ENCODE measurements around the gene CYP27A1.

DNA sequence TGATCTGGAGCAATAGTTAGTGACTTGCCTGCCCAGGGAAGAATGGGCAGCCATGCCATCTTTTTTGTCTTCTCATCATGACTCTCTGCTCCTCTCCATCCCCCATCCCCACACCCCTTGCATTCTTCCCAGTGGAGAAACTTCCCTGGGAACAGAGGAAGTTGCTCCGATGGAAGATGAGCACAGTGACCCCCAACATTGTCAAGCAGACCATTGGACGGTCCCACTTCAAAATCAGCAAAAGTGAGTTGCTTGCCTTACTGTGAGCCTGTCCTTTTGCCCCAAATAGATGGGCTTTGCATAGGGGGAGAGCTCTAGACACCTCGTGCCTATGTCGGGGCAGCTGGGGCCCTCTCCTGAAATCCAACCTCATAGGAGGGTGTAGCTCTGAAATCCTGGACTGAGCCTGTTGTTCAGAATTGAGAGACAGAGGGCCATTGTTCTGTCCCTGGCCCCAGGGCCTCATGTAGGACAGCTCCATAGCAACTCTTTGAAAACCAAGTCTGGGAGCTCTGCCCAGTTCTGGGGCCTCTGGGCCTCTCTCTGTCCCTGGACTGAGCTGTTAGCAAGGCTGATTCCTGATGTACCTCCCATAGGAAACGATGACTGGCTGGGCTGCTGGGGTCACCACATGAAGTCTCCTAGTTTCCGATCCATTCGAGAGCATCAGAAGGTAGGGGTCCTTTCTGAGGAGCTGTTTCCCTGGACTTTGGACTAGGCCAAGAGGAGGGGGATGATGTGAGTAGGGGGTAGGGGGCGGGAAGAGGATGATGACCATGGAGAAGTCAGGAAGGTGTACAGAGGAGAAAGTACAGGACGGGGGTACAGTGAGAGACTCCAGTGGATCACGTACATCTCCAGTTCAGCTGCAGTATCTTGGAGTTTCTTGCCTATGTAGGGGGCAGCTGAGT is 36.1 kb upstream of the CYP27A1 start:
- no peak for TF ChIP-seq SREBF2 (IDR thresholded peaks at IDR 0.05)
- TF ChIP-seq CBX8 (IDR thresholded peaks at IDR 0.05), result no peak
- no peak for TF ChIP-seq RCOR1 (IDR thresholded peaks at IDR 0.05; ENCODE audit: low read depth, low read length)
- TF ChIP-seq, protein P1, sequence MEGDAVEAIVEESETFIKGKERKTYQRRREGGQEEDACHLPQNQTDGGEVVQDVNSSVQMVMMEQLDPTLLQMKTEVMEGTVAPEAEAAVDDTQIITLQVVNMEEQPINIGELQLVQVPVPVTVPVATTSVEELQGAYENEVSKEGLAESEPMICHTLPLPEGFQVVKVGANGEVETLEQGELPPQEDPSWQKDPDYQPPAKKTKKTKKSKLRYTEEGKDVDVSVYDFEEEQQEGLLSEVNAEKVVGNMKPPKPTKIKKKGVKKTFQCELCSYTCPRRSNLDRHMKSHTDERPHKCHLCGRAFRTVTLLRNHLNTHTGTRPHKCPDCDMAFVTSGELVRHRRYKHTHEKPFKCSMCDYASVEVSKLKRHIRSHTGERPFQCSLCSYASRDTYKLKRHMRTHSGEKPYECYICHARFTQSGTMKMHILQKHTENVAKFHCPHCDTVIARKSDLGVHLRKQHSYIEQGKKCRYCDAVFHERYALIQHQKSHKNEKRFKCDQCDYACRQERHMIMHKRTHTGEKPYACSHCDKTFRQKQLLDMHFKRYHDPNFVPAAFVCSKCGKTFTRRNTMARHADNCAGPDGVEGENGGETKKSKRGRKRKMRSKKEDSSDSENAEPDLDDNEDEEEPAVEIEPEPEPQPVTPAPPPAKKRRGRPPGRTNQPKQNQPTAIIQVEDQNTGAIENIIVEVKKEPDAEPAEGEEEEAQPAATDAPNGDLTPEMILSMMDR (IDR thresholded peaks at IDR 0.05), result no peak
- TF ChIP-seq ZFP36 (IDR thresholded peaks at IDR 0.05; ENCODE audit: borderline replicate concordance, partially characterized antibody), result no peak
- no peak for TF ChIP-seq RFX5 (IDR thresholded peaks at IDR 0.05)
- TF ChIP-seq POLR2A (IDR thresholded peaks at IDR 0.05; ENCODE audit: low read length), result no peak
- TF ChIP-seq, protein P2, sequence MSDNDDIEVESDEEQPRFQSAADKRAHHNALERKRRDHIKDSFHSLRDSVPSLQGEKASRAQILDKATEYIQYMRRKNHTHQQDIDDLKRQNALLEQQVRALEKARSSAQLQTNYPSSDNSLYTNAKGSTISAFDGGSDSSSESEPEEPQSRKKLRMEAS (IDR thresholded peaks at IDR 0.05), result no peak
- TF ChIP-seq RNF2 (IDR thresholded peaks at IDR 0.05; ENCODE audit: borderline replicate concordance, low read depth), result no peak
- TF ChIP-seq, protein P3, sequence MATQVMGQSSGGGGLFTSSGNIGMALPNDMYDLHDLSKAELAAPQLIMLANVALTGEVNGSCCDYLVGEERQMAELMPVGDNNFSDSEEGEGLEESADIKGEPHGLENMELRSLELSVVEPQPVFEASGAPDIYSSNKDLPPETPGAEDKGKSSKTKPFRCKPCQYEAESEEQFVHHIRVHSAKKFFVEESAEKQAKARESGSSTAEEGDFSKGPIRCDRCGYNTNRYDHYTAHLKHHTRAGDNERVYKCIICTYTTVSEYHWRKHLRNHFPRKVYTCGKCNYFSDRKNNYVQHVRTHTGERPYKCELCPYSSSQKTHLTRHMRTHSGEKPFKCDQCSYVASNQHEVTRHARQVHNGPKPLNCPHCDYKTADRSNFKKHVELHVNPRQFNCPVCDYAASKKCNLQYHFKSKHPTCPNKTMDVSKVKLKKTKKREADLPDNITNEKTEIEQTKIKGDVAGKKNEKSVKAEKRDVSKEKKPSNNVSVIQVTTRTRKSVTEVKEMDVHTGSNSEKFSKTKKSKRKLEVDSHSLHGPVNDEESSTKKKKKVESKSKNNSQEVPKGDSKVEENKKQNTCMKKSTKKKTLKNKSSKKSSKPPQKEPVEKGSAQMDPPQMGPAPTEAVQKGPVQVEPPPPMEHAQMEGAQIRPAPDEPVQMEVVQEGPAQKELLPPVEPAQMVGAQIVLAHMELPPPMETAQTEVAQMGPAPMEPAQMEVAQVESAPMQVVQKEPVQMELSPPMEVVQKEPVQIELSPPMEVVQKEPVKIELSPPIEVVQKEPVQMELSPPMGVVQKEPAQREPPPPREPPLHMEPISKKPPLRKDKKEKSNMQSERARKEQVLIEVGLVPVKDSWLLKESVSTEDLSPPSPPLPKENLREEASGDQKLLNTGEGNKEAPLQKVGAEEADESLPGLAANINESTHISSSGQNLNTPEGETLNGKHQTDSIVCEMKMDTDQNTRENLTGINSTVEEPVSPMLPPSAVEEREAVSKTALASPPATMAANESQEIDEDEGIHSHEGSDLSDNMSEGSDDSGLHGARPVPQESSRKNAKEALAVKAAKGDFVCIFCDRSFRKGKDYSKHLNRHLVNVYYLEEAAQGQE (IDR thresholded peaks at IDR 0.05), result no peak
- no peak for TF ChIP-seq RAD21 (conservative IDR thresholded peaks at IDR 0.05 in 1 of 2, IDR thresholded peaks at IDR 0.05 in 1 of 2)
